GM12878 (cell line): ENCODE data around the gene HS6ST3.

Source experiments
- CBFB ChIP-seq: IDR thresholded peaks from 2 replicates; pipeline ENCODE4 v1.6.1; 2016; ENCODE audit warnings: antibody characterized with exemption, low read depth
- CREM ChIP-seq: IDR thresholded peaks from 2 replicates; pipeline ENCODE4 v1.6.1; 2014; ENCODE audit warnings: antibody characterized with exemption, low read depth
- CTCF ChIP-seq, 3 experiments: IDR thresholded peaks in 2 of 3; conservative IDR thresholded peaks in 1 of 3; 2 replicates each; pipeline ENCODE4 v1.5.1; 2011; ENCODE audit warnings: low read depth in 3 of 3, low read length in 3 of 3, mild to moderate bottlenecking in 3 of 3, control low read depth in 2 of 3, moderate library complexity in 2 of 3, inconsistent platforms in 1 of 3, mixed read lengths in 1 of 3; ENCODE audit not compliant: control insufficient read depth in 2 of 3, insufficient read depth in 1 of 3; ENCODE audit errors: extremely low read depth in 1 of 3
- GABPA ChIP-seq: IDR thresholded peaks from 2 replicates; pipeline ENCODE4 v1.6.1; 2014; ENCODE audit warnings: antibody characterized with exemption, low read depth, mild to moderate bottlenecking, inconsistent platforms
- KDM1A ChIP-seq: fragments of 200-600 bp; sonication (generic); IDR thresholded peaks from 2 replicates; pipeline ENCODE4 v1.6.1; 2016; ENCODE audit warnings: borderline replicate concordance
- MTA2 ChIP-seq: fragments of 450-650 bp; IDR thresholded peaks from 2 replicates; pipeline ENCODE4 v1.6.1; 2016; ENCODE audit warnings: low read depth, mild to moderate bottlenecking, moderate library complexity
- POLR2A ChIP-seq: IDR thresholded peaks from 2 replicates; pipeline ENCODE4 v1.6.1; 2011; ENCODE audit warnings: low read depth, mild to moderate bottlenecking, low read length
- POU2F2 ChIP-seq: IDR thresholded peaks from 3 replicates; pipeline ENCODE4 v1.6.1; 2011; ENCODE audit warnings: low read depth, mild to moderate bottlenecking, low read length, borderline replicate concordance
- RELA ChIP-seq: fragments of 450-650 bp; IDR thresholded peaks from 2 replicates; pipeline ENCODE4 v1.8.0; 2014; ENCODE audit warnings: borderline replicate concordance; ENCODE audit not compliant: partially characterized antibody
- ZNF274 ChIP-seq: IDR thresholded peaks from one replicate; pipeline ENCODE4 v1.8.0; 2011; ENCODE audit not compliant: insufficient read length, insufficient read depth

GRCh38 chr13:96091164-96092117 is 1.5 kb downstream of the HS6ST3 start:
- TF ChIP-seq KDM1A (no peak), MTA2 (no peak), CTCF (IDR thresholded peaks at IDR 0.05 in 2 of 3, conservative IDR thresholded peaks at IDR 0.05 in 1 of 3; ENCODE audit: control insufficient read depth in 2 of 3, extremely low read depth in 1 of 3, insufficient read depth in 1 of 3, low read depth in 3 of 3, low read length in 3 of 3) (no peak), GABPA (no peak), CREM (no peak), POU2F2 (no peak), ZNF274 (no peak), RELA (no peak), CBFB (no peak), POLR2A (no peak)
